Upper lobe of left lung (tissue), 4 donors: ENCODE data around the gene ACBD6.

Experiments used
- EP300 ChIP-seq, 4 donors: sonication (generic); formaldehyde crosslinking; IDR thresholded peaks; one replicate each; pipeline ENCODE4 v1.5.1; 2017; ENCODE audit warnings: antibody characterized with exemption in 4 of 4, control low read depth in 2 of 4
- POLR2A ChIP-seq, 4 donors: fragments of 450-650 bp; IDR thresholded peaks; one replicate each; pipeline ENCODE4 v1.5.1; 2016 to 2017; ENCODE audit warnings: antibody characterized with exemption in 4 of 4, mild to moderate bottlenecking in 2 of 4
- TF ChIP-seq, protein P1 (sequence below), 6 experiments: fragments of 450-650 bp in 4 of 6; fragments of 200-600 bp in 2 of 6; sonication (generic) in 2 of 6; IDR thresholded peaks; one replicate each; pipeline ENCODE4 v1.5.1; 2016 to 2019; ENCODE audit warnings: antibody characterized with exemption in 6 of 6

DNA sequence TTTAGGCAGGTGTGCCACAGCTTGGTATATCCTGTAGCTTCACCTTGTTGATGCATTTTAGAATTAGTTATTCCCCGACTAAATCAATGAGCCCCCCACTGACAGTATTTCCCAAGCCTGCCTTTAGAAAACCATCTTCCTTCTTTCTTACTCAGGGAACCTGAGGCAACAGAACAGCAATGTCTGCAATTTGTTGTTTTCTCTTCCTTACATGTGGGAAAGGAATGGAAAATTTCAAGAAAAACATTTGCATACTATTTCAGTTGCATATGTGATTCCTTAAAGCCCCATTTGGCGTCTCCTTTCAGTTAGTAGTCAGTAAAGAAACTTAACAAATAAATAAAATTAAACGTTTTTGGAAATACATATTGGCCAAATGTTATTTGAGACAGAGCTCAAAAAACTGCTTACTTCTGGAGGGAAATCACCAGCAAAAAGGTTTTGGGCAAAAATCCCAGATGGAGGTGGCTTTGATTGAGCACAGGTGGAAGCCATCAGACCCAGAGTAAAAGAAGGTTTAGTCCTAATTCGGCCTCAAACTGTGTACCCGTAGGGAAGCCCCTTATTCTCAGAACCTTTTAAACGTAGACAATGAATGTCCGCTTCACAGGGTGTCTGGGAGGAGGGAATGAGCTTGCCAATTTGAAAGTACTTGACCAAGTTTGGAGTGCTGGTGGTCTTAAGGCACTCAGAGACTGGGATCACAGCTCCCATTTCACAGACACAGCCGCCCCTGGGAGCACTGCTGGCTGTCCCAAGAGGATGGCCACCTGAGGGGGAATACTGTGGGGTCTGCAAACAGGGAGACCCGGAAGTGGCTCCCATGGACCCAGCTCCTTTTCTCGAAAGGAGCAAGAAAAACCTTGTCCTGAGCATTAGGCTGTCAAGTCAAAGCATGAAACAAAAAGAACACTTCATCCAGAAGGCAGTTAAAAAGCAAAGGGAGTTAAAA lies 263.0 kb downstream of the ACBD6 start:
- TF ChIP-seq EP300 (IDR thresholded peaks at IDR 0.05) (no peak), POLR2A (IDR thresholded peaks at IDR 0.05) (no peak)
- TF ChIP-seq, protein P1, sequence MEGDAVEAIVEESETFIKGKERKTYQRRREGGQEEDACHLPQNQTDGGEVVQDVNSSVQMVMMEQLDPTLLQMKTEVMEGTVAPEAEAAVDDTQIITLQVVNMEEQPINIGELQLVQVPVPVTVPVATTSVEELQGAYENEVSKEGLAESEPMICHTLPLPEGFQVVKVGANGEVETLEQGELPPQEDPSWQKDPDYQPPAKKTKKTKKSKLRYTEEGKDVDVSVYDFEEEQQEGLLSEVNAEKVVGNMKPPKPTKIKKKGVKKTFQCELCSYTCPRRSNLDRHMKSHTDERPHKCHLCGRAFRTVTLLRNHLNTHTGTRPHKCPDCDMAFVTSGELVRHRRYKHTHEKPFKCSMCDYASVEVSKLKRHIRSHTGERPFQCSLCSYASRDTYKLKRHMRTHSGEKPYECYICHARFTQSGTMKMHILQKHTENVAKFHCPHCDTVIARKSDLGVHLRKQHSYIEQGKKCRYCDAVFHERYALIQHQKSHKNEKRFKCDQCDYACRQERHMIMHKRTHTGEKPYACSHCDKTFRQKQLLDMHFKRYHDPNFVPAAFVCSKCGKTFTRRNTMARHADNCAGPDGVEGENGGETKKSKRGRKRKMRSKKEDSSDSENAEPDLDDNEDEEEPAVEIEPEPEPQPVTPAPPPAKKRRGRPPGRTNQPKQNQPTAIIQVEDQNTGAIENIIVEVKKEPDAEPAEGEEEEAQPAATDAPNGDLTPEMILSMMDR (IDR thresholded peaks at IDR 0.05): no peak
